ENCODE measurements around the gene UTS2R. TPM values are rescaled to one million over a fixed set of nuclear protein-coding genes. Genes with fewer than 3 reads are reported as not detected.

UTS2R gene
- total RNA-seq, 1 experiment from 2014 or later = not detected

DNA sequence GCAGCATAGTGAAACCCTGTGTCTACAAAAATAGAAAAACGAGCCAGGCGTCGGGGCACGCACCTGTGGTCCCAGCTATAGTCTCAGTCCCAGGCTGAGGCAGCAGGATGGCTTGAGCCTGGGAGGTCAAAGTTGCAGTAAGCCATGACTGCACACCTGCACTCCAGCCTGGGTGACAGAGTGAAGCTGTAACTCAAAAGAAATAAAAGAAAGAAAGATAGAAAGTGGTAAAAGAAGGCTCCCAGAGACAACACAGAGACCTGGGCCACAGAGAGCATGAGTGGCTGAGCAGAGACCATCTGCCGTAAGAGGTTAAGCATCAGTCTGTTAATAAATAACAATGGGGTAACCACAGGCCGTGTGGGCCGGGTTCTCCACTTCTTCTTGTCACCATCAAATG, 31.3 kb downstream of the UTS2R start:
- Mint-ChIP-seq H3K9me3 (ENCODE audit: unreplicated experiment) (no peaks in the 10 kb centered on the region), H3K27me3 (ENCODE audit: insufficient read depth, unreplicated experiment) (no peaks in the 10 kb centered on the region), H3K4me3 (ENCODE audit: unreplicated experiment) (no peak overlapping the region), H3K4me1 (ENCODE audit: insufficient read depth, unreplicated experiment) (peaks cover 5% of the 10 kb centered on the region), H3K27ac (ENCODE audit: low read depth, unreplicated experiment) (no peak overlapping the region), H3K36me3 (ENCODE audit: insufficient read depth, unreplicated experiment) (peaks cover 41% of the 10 kb centered on the region)
- DNase-seq (ENCODE audit: unreplicated experiment) = no peak
- intact Hi-C loops (cut with micrococcal nuclease) = no loop called here
- CTCF ChIA-PET = interaction anchor here (0.6 kb wide), 1 partner anchor 12 kb away, joined by 3 read pairs; no protein-coding TSS in a partner anchor
- POLR2A ChIA-PET = no interaction called here
- no TSS peak for BruUV-seq (replicated peaks)
- TF ChIP-seq, protein P1, sequence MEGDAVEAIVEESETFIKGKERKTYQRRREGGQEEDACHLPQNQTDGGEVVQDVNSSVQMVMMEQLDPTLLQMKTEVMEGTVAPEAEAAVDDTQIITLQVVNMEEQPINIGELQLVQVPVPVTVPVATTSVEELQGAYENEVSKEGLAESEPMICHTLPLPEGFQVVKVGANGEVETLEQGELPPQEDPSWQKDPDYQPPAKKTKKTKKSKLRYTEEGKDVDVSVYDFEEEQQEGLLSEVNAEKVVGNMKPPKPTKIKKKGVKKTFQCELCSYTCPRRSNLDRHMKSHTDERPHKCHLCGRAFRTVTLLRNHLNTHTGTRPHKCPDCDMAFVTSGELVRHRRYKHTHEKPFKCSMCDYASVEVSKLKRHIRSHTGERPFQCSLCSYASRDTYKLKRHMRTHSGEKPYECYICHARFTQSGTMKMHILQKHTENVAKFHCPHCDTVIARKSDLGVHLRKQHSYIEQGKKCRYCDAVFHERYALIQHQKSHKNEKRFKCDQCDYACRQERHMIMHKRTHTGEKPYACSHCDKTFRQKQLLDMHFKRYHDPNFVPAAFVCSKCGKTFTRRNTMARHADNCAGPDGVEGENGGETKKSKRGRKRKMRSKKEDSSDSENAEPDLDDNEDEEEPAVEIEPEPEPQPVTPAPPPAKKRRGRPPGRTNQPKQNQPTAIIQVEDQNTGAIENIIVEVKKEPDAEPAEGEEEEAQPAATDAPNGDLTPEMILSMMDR (IDR thresholded peaks at IDR 0.05; ENCODE audit: unreplicated experiment) = no peak

DNA sequence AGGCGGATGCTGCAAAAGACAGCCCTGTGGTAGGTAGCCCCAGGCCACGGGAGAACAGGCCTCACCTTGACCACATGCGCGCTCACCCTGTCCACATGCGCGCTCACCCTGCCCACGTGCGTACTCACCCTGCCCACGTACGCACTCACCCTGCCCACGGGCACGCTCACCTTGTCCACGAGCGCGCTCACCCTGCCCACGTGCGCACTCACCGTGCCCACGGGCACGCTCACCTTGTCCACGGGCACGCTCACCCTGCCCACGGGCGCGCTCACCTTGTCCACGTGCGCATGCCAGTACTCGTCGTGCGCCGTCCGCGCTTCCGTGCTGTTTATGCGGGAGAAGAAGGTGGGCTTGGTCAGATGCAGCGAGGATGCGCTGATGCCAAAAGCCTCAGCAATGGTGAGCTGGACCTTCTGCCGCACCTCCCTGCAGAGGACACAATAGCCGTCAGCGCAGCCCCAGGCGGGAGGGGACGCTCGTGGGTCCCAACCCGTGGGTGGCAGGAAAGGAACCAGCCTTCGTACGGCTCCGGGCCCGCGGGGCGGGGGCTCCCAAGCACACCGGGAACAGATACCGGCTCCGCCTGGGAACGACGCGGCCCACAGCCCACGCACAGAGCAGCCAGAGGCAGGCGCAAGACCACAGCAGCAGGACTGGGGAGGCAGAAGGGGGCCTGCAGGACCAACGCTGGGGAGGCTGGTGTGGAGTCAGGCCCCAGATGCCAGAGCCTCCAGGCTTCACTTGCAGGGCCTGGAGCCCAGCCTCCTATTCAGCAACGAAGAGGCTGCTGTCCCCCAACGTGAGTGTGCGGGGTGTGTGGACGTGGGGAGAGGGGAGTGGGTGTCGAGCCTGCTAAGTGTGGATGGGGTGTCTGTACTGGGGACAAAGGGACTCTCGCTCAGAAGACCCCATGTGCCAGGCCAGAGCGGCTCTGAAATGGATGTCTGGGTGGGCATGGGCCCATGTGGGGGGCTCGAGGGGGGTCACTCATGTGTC, 32.4 kb downstream of the UTS2R start:
- intact Hi-C loops (cut with micrococcal nuclease) = no loop called here
- Mint-ChIP-seq H3K9me3 (ENCODE audit: unreplicated experiment) (no peaks in the 10 kb centered on the region), H3K4me3 (ENCODE audit: unreplicated experiment) (no peak overlapping the region), H3K27me3 (ENCODE audit: insufficient read depth, unreplicated experiment) (no peaks in the 10 kb centered on the region), H3K4me1 (ENCODE audit: insufficient read depth, unreplicated experiment) (no peaks in the 10 kb centered on the region), H3K27ac (ENCODE audit: low read depth, unreplicated experiment) (no peak overlapping the region), H3K36me3 (ENCODE audit: insufficient read depth, unreplicated experiment) (peaks cover 47% of the 10 kb centered on the region)
- DNase-seq (ENCODE audit: unreplicated experiment) = no peak
- no TSS peak for BruUV-seq (replicated peaks)
- TF ChIP-seq, protein P1 (IDR thresholded peaks at IDR 0.05; ENCODE audit: unreplicated experiment) = no peak
- CTCF ChIA-PET = no interaction called here
- POLR2A ChIA-PET = no interaction called here

GRCh38 chr17:82405051-82405450, 33.5 kb downstream of the UTS2R start:
- no peak overlapping the region for H3K4me3 Mint-ChIP-seq (ENCODE audit: unreplicated experiment)
- no peaks in the 10 kb centered on the region for H3K9me3 Mint-ChIP-seq (ENCODE audit: unreplicated experiment)
- H3K27ac Mint-ChIP-seq (ENCODE audit: low read depth, unreplicated experiment) = no peak overlapping the region
- no TSS peak for BruUV-seq (replicated peaks)
- TF ChIP-seq, protein P1 (IDR thresholded peaks at IDR 0.05; ENCODE audit: unreplicated experiment) = no peak
- intact Hi-C loops (cut with micrococcal nuclease) = no loop called here
- DNase-seq (ENCODE audit: unreplicated experiment) = no peak
- no peaks in the 10 kb centered on the region for H3K27me3 Mint-ChIP-seq (ENCODE audit: insufficient read depth, unreplicated experiment)
- H3K4me1 Mint-ChIP-seq (ENCODE audit: insufficient read depth, unreplicated experiment) = no peaks in the 10 kb centered on the region
- ChIA-PET CTCF (interaction anchor here (0.6 kb wide), 1 partner anchor 29 kb away, joined by 3 read pairs; no protein-coding TSS in a partner anchor), POLR2A (no interaction called here)
- peaks cover 54% of the 10 kb centered on the region for H3K36me3 Mint-ChIP-seq (ENCODE audit: insufficient read depth, unreplicated experiment)

GRCh38 chr17:82406131-82406671, 34.6 kb downstream of the UTS2R start:
- TF ChIP-seq, protein P1 (IDR thresholded peaks at IDR 0.05; ENCODE audit: unreplicated experiment) = no peak
- DNase-seq (ENCODE audit: unreplicated experiment) = no peak
- H3K4me3 Mint-ChIP-seq (ENCODE audit: unreplicated experiment) = no peak overlapping the region
- ChIA-PET CTCF (interaction anchor here (0.6 kb wide), 2 partner anchors 128 to 170 kb away, joined by 3 to 4 read pairs; no protein-coding TSS in a partner anchor), POLR2A (no interaction called here)
- H3K36me3 Mint-ChIP-seq (ENCODE audit: insufficient read depth, unreplicated experiment) = peaks cover 46% of the 10 kb centered on the region
- H3K4me1 Mint-ChIP-seq (ENCODE audit: insufficient read depth, unreplicated experiment) = no peaks in the 10 kb centered on the region
- intact Hi-C loops (cut with micrococcal nuclease) = no loop called here
- no peak overlapping the region for H3K27ac Mint-ChIP-seq (ENCODE audit: low read depth, unreplicated experiment)
- no TSS peak for BruUV-seq (replicated peaks)
- no peaks in the 10 kb centered on the region for H3K27me3 Mint-ChIP-seq (ENCODE audit: insufficient read depth, unreplicated experiment)
- no peaks in the 10 kb centered on the region for H3K9me3 Mint-ChIP-seq (ENCODE audit: unreplicated experiment)
